Astrocyte of the hippocampus (primary cell): ENCODE data around the gene PPP1CA.

Source experiments
- DNase-seq: peaks from one replicate; pipeline ENCODE4 v3.0.0; 2011; ENCODE audit warnings: low read depth, low spot score

PPP1CA gene

GRCh38 chr11:67401495-67402191, at the start of gene PPP1CA:
Gene PPP1CA (minus strand): TSS chr11:67401858. CDS start chr11:67401782, 76 bp downstream.
- peak; percentile 95 for DNase-seq

GRCh38 chr11:67450796-67451657, 49.4 kb upstream of the PPP1CA start:
- DNase-seq: no peak

GRCh38 chr11:67449116-67449844, 47.6 kb upstream of the PPP1CA start:
- DNase-seq: no peak

GRCh38 chr11:67448220-67448609, 46.6 kb upstream of the PPP1CA start:
- no peak for DNase-seq

DNA sequence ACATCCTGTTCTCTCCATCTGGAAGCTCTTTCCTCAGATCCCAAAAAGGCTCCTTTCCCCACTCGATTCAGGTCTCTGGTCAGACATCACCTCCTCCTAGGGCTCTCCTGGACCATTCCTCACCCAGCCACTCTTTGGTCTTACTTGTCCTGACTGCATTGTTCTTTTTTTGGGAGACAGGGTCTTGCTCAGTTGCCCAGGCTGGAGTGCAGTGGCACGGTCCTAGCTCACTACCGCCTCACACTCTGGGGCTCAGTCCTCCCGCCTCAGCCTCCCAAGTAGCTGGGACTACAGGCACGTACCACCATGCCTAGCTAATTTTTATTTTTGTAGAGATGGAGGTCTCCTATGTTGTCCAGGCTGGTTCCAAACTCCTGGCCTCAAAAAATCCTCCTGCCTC, 43.9 kb upstream of the PPP1CA start:
- DNase-seq: no peak

DNA sequence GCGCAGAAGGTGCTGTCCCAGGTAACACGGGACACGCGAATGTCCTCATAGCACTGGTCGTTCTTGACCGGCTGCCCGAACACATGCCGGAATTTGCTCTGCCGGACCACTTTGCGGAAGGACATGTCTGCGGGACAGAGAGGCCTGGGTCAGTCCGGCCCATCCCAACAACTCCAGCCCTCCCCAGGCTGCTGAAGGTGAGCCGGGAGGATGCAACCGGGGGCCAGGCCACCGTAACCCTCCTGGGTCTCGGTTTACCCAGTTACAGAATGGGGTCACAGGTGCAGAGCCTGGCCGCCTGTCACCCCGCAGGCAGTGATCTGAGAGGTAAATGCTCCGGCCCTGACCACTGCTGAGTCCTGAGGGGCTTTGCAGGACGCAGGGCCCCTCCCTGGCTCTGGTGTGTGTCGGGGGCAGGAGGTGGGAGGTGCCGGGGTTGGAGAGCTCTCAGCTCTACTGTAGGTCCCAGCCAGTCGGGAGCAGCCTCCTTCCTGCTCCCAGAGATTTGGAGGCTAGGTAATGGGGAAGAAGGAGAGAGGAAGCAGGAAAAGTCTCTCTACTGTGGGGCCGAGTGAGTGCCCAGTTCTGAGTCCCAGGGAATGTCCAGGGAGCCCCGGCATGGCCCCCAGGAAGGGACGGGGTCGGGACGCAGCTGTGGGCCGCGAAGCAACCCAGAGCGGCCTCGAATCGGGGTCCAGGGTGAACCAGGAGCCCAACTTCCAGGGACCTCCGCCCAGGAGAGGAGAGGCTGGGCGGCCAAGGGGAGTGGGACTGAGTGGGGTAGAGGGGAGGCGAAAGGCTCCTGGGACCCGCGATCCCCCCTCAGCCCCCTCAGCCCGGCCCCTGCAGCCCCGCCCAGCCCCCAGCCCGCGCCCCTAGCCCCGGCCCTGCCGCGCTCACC, 41.1 kb upstream of the PPP1CA start:
- no peak for DNase-seq

GRCh38 chr11:67441731-67442351, 40.2 kb upstream of the PPP1CA start:
- DNase-seq: no peak

DNA sequence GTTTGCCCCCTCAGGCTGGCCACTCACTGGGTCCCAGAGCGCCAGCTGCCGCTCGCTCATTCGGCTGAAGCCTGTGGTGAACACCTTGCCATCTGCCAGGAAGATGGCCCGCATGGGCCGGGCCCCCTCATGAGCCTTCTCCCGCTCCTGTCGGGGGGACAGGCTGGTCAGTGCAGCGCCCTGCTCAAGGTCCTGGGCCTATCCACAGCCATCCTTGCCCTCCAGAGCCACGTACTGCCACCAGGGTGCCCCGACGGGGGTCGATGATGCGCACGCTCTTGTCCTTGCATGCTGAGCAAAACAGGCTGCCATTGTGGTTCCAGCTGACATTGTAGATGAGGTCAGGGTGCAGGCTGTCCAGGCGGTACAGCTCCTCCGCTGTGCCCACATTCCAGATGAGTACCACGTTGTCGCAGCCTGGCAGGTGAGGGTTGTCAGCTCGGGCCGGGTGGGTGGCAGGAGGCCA, 39.5 kb upstream of the PPP1CA start:
- DNase-seq: no peak

DNA sequence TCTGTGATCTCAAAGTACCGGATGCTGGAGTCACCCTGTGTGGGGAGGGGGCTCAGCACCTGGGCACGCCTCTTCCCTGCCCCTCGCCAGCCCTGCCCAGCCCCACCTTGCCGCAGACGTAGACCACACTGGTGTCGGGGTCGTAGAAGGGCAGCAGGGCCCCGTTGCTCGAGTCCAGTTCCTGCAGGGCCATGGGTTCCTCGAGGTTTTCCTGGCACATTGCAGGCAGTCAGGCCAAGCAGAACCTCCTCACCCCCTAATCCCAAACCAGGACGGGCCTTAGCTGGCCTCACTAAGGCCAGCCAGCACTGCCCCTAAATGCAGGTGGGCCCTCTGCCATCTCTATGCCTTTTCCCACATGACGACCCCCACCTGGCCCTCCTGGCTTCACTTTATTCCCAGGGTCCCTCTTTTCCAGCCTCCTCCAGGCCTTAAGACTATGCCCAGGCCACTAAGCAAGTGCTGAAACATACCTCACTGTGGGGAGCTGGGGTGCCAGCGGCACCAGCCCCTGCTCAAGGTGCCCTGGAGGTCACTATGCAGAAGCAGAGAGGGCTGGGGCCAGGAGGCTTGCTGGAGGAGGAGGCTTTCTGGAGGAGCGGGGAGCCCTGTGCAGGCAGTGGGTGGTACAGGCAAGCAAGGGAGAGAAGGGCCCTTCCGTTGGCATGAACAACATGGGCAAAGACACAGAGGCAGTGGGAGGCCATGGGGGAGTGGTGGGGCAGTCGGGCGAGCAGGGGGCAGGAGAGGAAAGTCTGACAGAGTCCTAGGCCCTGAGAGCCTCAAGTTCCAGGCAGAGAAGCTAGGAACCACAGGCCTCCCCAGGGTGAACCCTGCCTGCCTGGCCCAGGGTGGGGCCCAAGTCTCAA, 38.8 kb upstream of the PPP1CA start:
- DNase-seq: no peak

GRCh38 chr11:67439321-67440228, 37.9 kb upstream of the PPP1CA start:
- DNase-seq: no peak

GRCh38 chr11:67438158-67438902, 36.7 kb upstream of the PPP1CA start:
- no peak for DNase-seq

DNA sequence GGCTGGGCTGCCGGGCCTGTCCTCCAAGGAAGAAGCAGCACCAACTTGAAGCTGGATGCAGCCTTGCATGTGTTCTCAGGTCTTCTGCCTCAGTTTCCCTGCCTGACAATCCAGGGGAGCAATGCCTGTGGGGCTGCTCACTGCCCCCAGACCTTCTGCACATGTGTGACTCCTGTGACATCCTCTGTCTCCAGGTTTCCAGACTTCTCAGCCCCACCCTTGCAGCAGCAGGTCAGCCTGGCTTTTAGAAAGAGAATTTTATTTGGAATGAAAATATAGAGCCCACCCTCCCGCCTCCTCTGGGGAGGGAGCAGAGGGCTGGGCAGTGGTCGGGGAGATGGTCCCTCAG, 36.1 kb upstream of the PPP1CA start:
- DNase-seq: no peak

GRCh38 chr11:67437082-67437808, 35.6 kb upstream of the PPP1CA start, which contains the start of gene PTPRCAP:
Gene PTPRCAP (minus strand): TSS chr11:67437682. CDS start chr11:67437619, 63 bp downstream.
- DNase-seq: no peak

- no peak for DNase-seq
These were observed 34.9 kb upstream of the PPP1CA start for GRCh38 chr11:67436459-67437081.

GRCh38 chr11:67435727-67436458, 34.2 kb upstream of the PPP1CA start:
- no peak for DNase-seq
